ENCODE data around the gene MOB3B. TPM values are rescaled to one million over a fixed set of nuclear protein-coding genes. Genes with fewer than 3 reads are reported as not detected.

Gene MOB3B
- total and polyA plus RNA-seq, 10 of the 15 experiments (the other 5 are each of a cell fraction or from before 2014, with no cell fraction given) = 0.44 to 2.7 (median 0.91) TPM

DNA sequence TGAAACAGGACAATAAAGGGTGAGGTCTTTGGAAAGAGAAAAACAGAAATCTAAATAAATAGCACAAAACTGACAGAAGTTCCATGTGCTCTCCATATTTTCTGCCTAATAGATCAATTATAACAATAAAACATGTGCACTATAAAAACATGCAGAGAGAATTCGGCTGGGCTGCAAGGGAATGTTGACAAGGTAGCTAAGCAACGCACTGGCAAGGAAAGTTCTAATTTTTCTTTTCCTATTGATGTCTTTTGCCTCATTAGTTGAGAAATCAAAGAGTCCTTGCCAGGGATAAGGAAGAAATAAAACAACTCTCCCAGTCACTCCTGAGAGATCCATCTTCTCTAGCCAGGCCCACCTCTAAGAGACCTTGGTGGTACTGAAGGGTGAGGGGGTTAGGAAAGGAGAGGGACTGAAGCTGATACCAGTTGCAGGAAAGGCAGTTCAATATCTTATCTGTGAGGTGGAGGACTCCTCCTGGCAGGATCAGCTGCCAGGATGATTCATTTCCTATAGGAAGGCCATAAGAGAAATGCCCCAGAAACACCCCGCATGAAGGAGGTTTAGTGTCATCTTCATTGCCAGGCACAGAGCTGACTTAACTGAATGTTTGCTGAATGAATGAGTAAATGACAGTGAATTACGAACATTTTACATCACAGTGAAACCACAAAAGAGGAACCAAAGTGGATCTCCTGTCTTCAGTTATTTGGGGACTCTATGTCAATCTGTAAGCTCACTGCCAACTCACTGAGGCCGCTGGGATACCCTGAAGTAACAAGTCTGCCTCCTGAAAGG is 69.2 kb downstream of the MOB3B start (continued):
- TF ChIP-seq HDGF (IDR thresholded peaks at IDR 0.05) (no peak), CBX5 (IDR thresholded peaks at IDR 0.05; ENCODE audit: low read depth) (no peak), ZSCAN29 (IDR thresholded peaks at IDR 0.05) (no peak), MEF2A (IDR thresholded peaks at IDR 0.05; ENCODE audit: insufficient read depth, low read depth, low read length) (no peak), MYC (IDR thresholded peaks at IDR 0.05; ENCODE audit: insufficient read depth, insufficient read length, insufficient replicate concordance, low read length, severe bottlenecking) (no peak), ESRRA (IDR thresholded peaks at IDR 0.05; ENCODE audit: low read length) (no peak), MEF2B (IDR thresholded peaks at IDR 0.05; ENCODE audit: partially characterized antibody, poor library complexity, severe bottlenecking) (no peak), POU2F2 (IDR thresholded peaks at IDR 0.05; ENCODE audit: borderline replicate concordance, low read depth, low read length) (no peak), MTA2 (IDR thresholded peaks at IDR 0.05; ENCODE audit: low read depth) (peak; percentile 27; the same call in 1 of the 2 replicates), SPI1 (IDR thresholded peaks at IDR 0.05; ENCODE audit: borderline replicate concordance, insufficient read depth, low read depth, low read length) (no peak), PML (IDR thresholded peaks at IDR 0.05; ENCODE audit: low read length) (no peak), ZNF217 (IDR thresholded peaks at IDR 0.05) (no peak), ZNF24 (IDR thresholded peaks at IDR 0.05) (0 out of 2 replicates have a peak, but pooled peaks have one; percentile 27), ZNF622 (IDR thresholded peaks at IDR 0.05) (no peak), DPF2 (IDR thresholded peaks at IDR 0.05) (no peak), SREBF2 (IDR thresholded peaks at IDR 0.05; ENCODE audit: low read length) (no peak), IKZF1 (conservative IDR thresholded peaks at IDR 0.05) (0 out of 2 replicates have a peak, but pooled peaks have one; percentile 50), RUNX3 (IDR thresholded peaks at IDR 0.05; ENCODE audit: low read length) (peak; percentile 53), JUNB (IDR thresholded peaks at IDR 0.05) (no peak), KLF5 (IDR thresholded peaks at IDR 0.05; ENCODE audit: partially characterized antibody) (no peak), BRCA1 (IDR thresholded peaks at IDR 0.05; ENCODE audit: low read depth, low read length) (no peak), TCF7 (IDR thresholded peaks at IDR 0.05; ENCODE audit: borderline replicate concordance) (no peak), YBX1 (IDR thresholded peaks at IDR 0.05) (no peak), PAX5 (IDR thresholded peaks at IDR 0.05; ENCODE audit: borderline replicate concordance, low read depth, low read length) (no peak), YY1 (IDR thresholded peaks at IDR 0.05; ENCODE audit: low read depth, low read length) (no peak)
- TF ChIP-seq, protein P1, sequence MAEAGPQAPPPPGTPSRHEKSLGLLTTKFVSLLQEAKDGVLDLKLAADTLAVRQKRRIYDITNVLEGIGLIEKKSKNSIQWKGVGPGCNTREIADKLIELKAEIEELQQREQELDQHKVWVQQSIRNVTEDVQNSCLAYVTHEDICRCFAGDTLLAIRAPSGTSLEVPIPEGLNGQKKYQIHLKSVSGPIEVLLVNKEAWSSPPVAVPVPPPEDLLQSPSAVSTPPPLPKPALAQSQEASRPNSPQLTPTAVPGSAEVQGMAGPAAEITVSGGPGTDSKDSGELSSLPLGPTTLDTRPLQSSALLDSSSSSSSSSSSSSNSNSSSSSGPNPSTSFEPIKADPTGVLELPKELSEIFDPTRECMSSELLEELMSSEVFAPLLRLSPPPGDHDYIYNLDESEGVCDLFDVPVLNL (IDR thresholded peaks at IDR 0.05; ENCODE audit: low read depth, low read length) = no peak
- TF ChIP-seq, protein P2, sequence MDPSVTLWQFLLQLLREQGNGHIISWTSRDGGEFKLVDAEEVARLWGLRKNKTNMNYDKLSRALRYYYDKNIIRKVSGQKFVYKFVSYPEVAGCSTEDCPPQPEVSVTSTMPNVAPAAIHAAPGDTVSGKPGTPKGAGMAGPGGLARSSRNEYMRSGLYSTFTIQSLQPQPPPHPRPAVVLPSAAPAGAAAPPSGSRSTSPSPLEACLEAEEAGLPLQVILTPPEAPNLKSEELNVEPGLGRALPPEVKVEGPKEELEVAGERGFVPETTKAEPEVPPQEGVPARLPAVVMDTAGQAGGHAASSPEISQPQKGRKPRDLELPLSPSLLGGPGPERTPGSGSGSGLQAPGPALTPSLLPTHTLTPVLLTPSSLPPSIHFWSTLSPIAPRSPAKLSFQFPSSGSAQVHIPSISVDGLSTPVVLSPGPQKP (IDR thresholded peaks at IDR 0.05; ENCODE audit: low read depth, low read length) = no peak
- TF ChIP-seq, protein P3, sequence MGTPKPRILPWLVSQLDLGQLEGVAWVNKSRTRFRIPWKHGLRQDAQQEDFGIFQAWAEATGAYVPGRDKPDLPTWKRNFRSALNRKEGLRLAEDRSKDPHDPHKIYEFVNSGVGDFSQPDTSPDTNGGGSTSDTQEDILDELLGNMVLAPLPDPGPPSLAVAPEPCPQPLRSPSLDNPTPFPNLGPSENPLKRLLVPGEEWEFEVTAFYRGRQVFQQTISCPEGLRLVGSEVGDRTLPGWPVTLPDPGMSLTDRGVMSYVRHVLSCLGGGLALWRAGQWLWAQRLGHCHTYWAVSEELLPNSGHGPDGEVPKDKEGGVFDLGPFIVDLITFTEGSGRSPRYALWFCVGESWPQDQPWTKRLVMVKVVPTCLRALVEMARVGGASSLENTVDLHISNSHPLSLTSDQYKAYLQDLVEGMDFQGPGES (IDR thresholded peaks at IDR 0.05) = no peak
- TF ChIP-seq, protein P4, sequence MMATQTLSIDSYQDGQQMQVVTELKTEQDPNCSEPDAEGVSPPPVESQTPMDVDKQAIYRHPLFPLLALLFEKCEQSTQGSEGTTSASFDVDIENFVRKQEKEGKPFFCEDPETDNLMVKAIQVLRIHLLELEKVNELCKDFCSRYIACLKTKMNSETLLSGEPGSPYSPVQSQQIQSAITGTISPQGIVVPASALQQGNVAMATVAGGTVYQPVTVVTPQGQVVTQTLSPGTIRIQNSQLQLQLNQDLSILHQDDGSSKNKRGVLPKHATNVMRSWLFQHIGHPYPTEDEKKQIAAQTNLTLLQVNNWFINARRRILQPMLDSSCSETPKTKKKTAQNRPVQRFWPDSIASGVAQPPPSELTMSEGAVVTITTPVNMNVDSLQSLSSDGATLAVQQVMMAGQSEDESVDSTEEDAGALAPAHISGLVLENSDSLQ (IDR thresholded peaks at IDR 0.05) = peak; percentile 47; the same call in 1 of the 2 replicates

Data from GM12878 (cell line).